Measurements from ENCODE around the gene ACACB.

- TF ChIP-seq CTCF (IDR thresholded peaks at IDR 0.05; ENCODE audit: extremely low read depth in 1 of 2, insufficient read depth in 1 of 2, low read depth in 1 of 2, low read length in 2 of 2) (no peak), POLR2A (IDR thresholded peaks at IDR 0.05; ENCODE audit: low read depth, low read length) (no peak), EZH2 (IDR thresholded peaks at IDR 0.05; ENCODE audit: borderline replicate concordance, low read depth, low read length, severe bottlenecking) (no peak), POLR2AphosphoS5 (IDR thresholded peaks at IDR 0.05; ENCODE audit: insufficient read depth, low read depth, low read length) (no peak), FOS (IDR thresholded peaks at IDR 0.05; ENCODE audit: borderline replicate concordance, insufficient read depth, low read length) (no peak), MAX (IDR thresholded peaks at IDR 0.05; ENCODE audit: insufficient read depth, insufficient read length) (no peak), GATA2 (IDR thresholded peaks at IDR 0.05; ENCODE audit: insufficient read depth, insufficient read length, low read depth, low read length) (no peak), MYC (IDR thresholded peaks at IDR 0.05; ENCODE audit: low read depth, low read length) (no peak)
These were observed 136.4 kb downstream of the ACACB start for GRCh38 chr12:109252799-109253198.

Measured in endothelial cell of umbilical vein (primary cell).